ENCODE results near the gene SET.

- no peak for TF ChIP-seq EZH2phosphoT487 (IDR thresholded peaks at IDR 0.05; ENCODE audit: borderline replicate concordance, low read depth, low read length)
- no peak for TF ChIP-seq CTCF (conservative IDR thresholded peaks at IDR 0.05; ENCODE audit: low read length)
Measured at GRCh38 chr9:128687453-128687852, 1.6 kb upstream of the SET start.

Data from OCI-LY7 (cell line).